BLaER1 (cell line): ENCODE data around the gene ZNF169.
"Not testable (repeated sequence)": the region's sequence is repeated elsewhere in the genome, so short reads cannot be mapped to it uniquely, and the experiment has no call there.

ENCODE experiments used
- H3K27ac ChIP-seq: shearing (Covaris generic); formaldehyde crosslinking; 2 replicates; pipeline ENCODE4 v1.8.1; 2022
- H3K27me3 ChIP-seq: shearing (Covaris generic); formaldehyde crosslinking; 2 replicates; pipeline ENCODE4 v1.8.1; 2022
- H3K36me3 ChIP-seq: shearing (Covaris generic); formaldehyde crosslinking; 2 replicates; pipeline ENCODE4 v1.8.1; 2022
- H3K4me1 ChIP-seq: shearing (Covaris generic); formaldehyde crosslinking; 2 replicates; pipeline ENCODE4 v1.8.1; 2022
- H3K4me2 ChIP-seq: shearing (Covaris generic); formaldehyde crosslinking; 2 replicates; pipeline ENCODE4 v1.8.1; 2022
- H3K4me3 ChIP-seq: shearing (Covaris generic); formaldehyde crosslinking; 2 replicates; pipeline ENCODE4 v1.8.1; 2022
- H3K9ac ChIP-seq: shearing (Covaris generic); formaldehyde crosslinking; 2 replicates; pipeline ENCODE4 v1.8.1; 2022
- H3K9me3 ChIP-seq: shearing (Covaris generic); formaldehyde crosslinking; 2 replicates; pipeline ENCODE4 v1.8.1; 2022
- H4K20me1 ChIP-seq: shearing (Covaris generic); formaldehyde crosslinking; 2 replicates; pipeline ENCODE4 v1.8.1; 2022
- Cebpa-rat ChIP-seq: shearing (Covaris generic); IDR thresholded peaks from 2 replicates; pipeline ENCODE4 v1.8.1; 2022

The ZNF169 gene

GRCh38 chr9:94245651-94246050 is 13.4 kb upstream of the ZNF169 start:
- no peak for TF ChIP-seq Cebpa-rat

DNA sequence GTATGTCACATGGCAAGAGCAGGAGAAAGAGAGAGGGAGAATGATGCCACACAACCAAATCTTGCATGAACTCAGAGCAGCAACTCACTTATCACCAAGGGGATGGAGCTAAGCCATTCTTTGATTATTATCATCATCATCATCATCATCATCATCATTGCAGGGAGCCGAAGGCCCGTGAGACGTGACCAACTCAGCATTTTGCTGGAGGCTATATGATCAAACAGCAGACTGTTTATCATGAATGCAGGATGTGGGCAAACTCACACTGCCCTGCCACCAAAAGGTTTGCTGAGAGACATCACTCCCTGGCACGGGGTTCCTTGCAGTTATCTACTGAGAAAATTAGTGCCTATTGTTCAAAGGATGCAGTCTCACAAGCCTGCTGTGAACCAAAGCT is 8.6 kb upstream of the ZNF169 start:
- Histone ChIP-seq H3K27me3 (no peaks in the 10 kb centered on the region), H4K20me1 (no peaks in the 10 kb centered on the region), H3K4me1 (no peaks in the 10 kb centered on the region), H3K9ac (no peak overlapping the region), H3K27ac (no peak overlapping the region), H3K4me2 (no peak overlapping the region), H3K9me3 (no peaks in the 10 kb centered on the region), H3K4me3 (no peak overlapping the region), H3K36me3 (no peaks in the 10 kb centered on the region)
- TF ChIP-seq Cebpa-rat, result no peak

More at GRCh38 chr9:94245651-94246050, 13.4 kb upstream of the ZNF169 start:
- H3K9me3 ChIP-seq, result peaks cover 3% of the 10 kb centered on the region; the same call in 1 of the 2 replicates
- no peaks in the 10 kb centered on the region for H3K4me1 ChIP-seq
- no peaks in the 10 kb centered on the region for H3K36me3 ChIP-seq
- H3K4me3 ChIP-seq, result no peak overlapping the region
- no peaks in the 10 kb centered on the region for H3K27me3 ChIP-seq
- H4K20me1 ChIP-seq, result no peaks in the 10 kb centered on the region
- H3K9ac ChIP-seq, result no peak overlapping the region
- H3K27ac ChIP-seq, result no peak overlapping the region
- H3K4me2 ChIP-seq, result no peak overlapping the region

GRCh38 chr9:94256007-94256406 is 3.1 kb upstream of the ZNF169 start:
- Histone ChIP-seq H3K27me3 (no peaks in the 10 kb centered on the region), H3K9me3 (no peaks in the 10 kb centered on the region), H3K4me3 (no peak overlapping the region), H3K4me2 (no peak overlapping the region), H3K27ac (no peak overlapping the region), H4K20me1 (no peaks in the 10 kb centered on the region), H3K4me1 (peaks cover 20% of the 10 kb centered on the region), H3K36me3 (0 out of 2 replicates have a peak, but pooled peaks cover 4% of the 10 kb centered on the region), H3K9ac (no peak overlapping the region)
- no peak for TF ChIP-seq Cebpa-rat

GRCh38 chr9:94265626-94266402 is 6.7 kb downstream of the ZNF169 start:
- H3K4me3 ChIP-seq, H3K27me3 ChIP-seq, H3K27ac ChIP-seq, H3K4me1 ChIP-seq, H3K9ac ChIP-seq, H3K4me2 ChIP-seq: not testable (repeated sequence)
- Histone ChIP-seq H3K36me3 (peaks cover 48% of the 10 kb centered on the region), H3K9me3 (peaks cover 62% of the 10 kb centered on the region), H4K20me1 (peaks cover 12% of the 10 kb centered on the region; the same call in 1 of the 2 replicates)

DNA sequence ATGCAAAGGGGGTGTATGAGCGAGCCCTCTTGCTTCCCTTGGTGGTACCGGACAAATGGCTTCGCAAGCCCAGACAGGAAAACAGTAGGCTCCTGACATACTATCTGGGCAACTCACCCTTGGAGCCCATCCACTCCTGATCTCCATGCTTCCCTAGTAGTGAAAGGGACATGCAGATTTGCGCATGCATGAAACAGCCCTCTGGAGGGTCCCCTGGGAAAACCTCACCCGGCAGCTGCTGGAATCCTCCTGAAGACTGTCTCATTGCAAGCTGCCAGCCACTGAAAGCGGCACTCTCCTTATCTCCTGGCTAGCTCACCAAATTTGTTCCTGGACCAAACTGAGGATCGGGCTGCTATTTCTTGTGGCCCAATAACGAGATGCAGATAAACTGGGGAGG is 10.2 kb downstream of the ZNF169 start:
- Histone ChIP-seq H4K20me1 (no peaks in the 10 kb centered on the region), H3K9ac (no peak overlapping the region), H3K36me3 (peaks cover 49% of the 10 kb centered on the region), H3K27me3 (no peaks in the 10 kb centered on the region), H3K4me3 (no peak overlapping the region; the same call in 1 of the 2 replicates), H3K4me1 (no peaks in the 10 kb centered on the region), H3K9me3 (peaks cover 68% of the 10 kb centered on the region), H3K4me2 (no peak overlapping the region), H3K27ac (no peak overlapping the region)
- no peak for TF ChIP-seq Cebpa-rat

GRCh38 chr9:94270009-94270408 is 10.9 kb downstream of the ZNF169 start:
- Histone ChIP-seq H3K4me2 (no peak overlapping the region), H3K4me3 (no peak overlapping the region), H3K4me1 (no peaks in the 10 kb centered on the region), H4K20me1 (no peaks in the 10 kb centered on the region), H3K9ac (no peak overlapping the region), H3K27ac (no peak overlapping the region), H3K36me3 (peaks cover 54% of the 10 kb centered on the region), H3K9me3 (peaks cover 70% of the 10 kb centered on the region), H3K27me3 (no peaks in the 10 kb centered on the region)
- no peak for TF ChIP-seq Cebpa-rat

GRCh38 chr9:94277029-94277428 is 17.9 kb downstream of the ZNF169 start:
- not testable (repeated sequence) for H3K4me2 ChIP-seq, H3K4me3 ChIP-seq, H3K27me3 ChIP-seq, H4K20me1 ChIP-seq, H3K27ac ChIP-seq, H3K4me1 ChIP-seq, H3K9ac ChIP-seq
- Histone ChIP-seq H3K36me3 (peaks cover 76% of the 10 kb centered on the region), H3K9me3 (peaks cover 77% of the 10 kb centered on the region)

- peaks cover 86% of the 10 kb centered on the region for H3K36me3 ChIP-seq
- H3K27me3 ChIP-seq, result no peaks in the 10 kb centered on the region
- no peaks in the 10 kb centered on the region for H4K20me1 ChIP-seq
- peaks cover 87% of the 10 kb centered on the region for H3K9me3 ChIP-seq
- no peaks in the 10 kb centered on the region for H3K4me1 ChIP-seq
- H3K4me3 ChIP-seq, result no peak overlapping the region
- H3K27ac ChIP-seq, result no peak overlapping the region
- H3K9ac ChIP-seq, result no peak overlapping the region
- TF ChIP-seq Cebpa-rat, result no peak
- no peak overlapping the region for H3K4me2 ChIP-seq
These were observed 18.9 kb downstream of the ZNF169 start for GRCh38 chr9:94277885-94278536.

DNA sequence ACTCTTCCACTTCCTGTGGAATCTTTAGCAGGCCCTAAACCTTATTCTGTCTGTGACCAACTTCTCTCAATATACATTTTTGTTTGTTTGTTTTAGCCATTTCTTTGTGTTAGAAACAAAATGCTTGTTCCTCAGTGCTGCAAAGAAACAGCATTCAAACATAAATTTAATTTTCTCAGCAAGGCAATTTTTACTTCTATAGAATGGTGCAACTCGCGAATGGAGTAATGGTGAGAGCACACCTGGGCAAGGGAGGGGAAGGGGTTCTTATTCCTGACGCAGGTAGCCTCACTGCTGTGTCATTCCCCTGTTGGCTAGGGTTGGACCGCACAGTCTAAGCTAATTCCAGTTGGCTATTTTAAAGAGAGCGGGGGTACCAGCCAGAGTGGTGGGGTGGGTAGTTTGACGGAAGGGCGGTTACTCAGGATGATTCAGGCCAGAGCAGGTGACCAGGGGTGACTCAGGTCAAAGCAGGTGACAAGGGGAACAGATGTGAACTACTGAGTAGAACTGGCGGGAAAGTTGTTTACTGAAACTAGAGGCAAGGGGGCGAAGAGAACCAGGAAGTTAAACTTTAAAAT is 21.4 kb downstream of the ZNF169 start:
- no peak overlapping the region for H3K4me3 ChIP-seq
- TF ChIP-seq Cebpa-rat, result no peak
- no peak overlapping the region for H3K9ac ChIP-seq
- H3K4me2 ChIP-seq, result no peak overlapping the region
- H3K4me1 ChIP-seq, result no peaks in the 10 kb centered on the region
- H3K36me3 ChIP-seq, result peaks cover 87% of the 10 kb centered on the region
- H3K9me3 ChIP-seq, result peaks cover 82% of the 10 kb centered on the region
- H3K27ac ChIP-seq, result no peak overlapping the region
- H4K20me1 ChIP-seq, result no peaks in the 10 kb centered on the region
- no peaks in the 10 kb centered on the region for H3K27me3 ChIP-seq

DNA sequence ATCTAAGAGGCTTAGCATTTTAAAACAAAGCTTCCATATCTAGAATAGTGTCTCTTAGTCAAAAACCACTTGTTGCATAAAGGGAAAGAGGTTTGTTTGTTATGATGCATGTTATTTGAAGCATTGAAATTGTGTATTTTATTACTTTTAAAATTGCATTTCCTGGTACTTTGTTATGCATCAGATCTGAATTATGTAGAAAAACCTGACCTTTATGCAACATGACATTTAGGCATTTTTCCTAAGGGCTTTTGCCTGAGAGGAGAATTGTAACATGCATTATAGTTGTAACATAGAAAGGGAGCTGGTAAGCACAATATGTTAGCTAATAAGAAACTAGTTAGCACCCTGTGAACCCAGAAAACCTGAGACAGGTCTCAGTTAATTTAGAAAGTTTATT is 22.0 kb downstream of the ZNF169 start:
- Histone ChIP-seq H3K27me3 (no peaks in the 10 kb centered on the region), H3K27ac (no peak overlapping the region), H3K4me3 (no peak overlapping the region), H3K4me2 (no peak overlapping the region), H3K36me3 (peaks cover 87% of the 10 kb centered on the region), H3K9ac (no peak overlapping the region), H4K20me1 (no peaks in the 10 kb centered on the region), H3K9me3 (peaks cover 76% of the 10 kb centered on the region), H3K4me1 (no peaks in the 10 kb centered on the region)
- no peak for TF ChIP-seq Cebpa-rat
